ENCODE data around the gene PUDP. TPM values are rescaled to one million over a fixed set of nuclear protein-coding genes. Genes with fewer than 3 reads are reported as not detected.
A peak's percentile ranks its signal among the peaks of the same experiment; 100 is the strongest.

PUDP gene
- total RNA-seq, 2 donors from 2014 or later, result 15.8 to 41.9 TPM

DNA sequence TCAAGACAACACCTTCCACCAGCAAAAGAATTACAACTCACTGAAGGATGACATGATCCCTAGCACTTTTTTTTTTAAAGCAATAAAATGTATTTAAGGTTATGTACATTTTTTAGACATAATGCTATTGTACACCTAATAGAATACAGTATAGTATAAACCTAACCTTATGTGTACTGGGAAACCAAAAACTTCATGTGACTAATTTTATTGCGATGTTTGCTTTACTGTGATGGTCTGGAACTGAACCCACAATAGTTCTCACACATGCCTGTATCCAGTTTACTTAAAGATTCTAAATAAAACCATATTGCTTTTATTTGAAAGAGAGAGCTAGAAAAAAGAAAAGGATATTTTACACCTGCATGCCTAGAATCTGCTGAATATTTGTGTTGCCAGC, 4.9 kb downstream of the PUDP start:
- H3K27ac ChIP-seq, result no peak overlapping the region
- ATAC-seq (no peak), DNase-seq (no peak)
- WGBS, 2 donors, result 94 to 100% methylated on average over 1 of the region's 1 CpG
- peaks cover 19% of the 10 kb centered on the region for H3K4me1 ChIP-seq
- no peaks in the 10 kb centered on the region for H3K9me3 ChIP-seq
- no peaks in the 10 kb centered on the region for H3K36me3 ChIP-seq (replicated peaks in 1 of 2; ENCODE audit: insufficient read depth in 1 of 2, low read depth in 2 of 2)
- intact Hi-C loops (cut with DNase I), result no loop called here
- H3K4me3 ChIP-seq, result no peak overlapping the region
- H3K27me3 ChIP-seq, result no peaks in the 10 kb centered on the region
- TF ChIP-seq, protein P1, sequence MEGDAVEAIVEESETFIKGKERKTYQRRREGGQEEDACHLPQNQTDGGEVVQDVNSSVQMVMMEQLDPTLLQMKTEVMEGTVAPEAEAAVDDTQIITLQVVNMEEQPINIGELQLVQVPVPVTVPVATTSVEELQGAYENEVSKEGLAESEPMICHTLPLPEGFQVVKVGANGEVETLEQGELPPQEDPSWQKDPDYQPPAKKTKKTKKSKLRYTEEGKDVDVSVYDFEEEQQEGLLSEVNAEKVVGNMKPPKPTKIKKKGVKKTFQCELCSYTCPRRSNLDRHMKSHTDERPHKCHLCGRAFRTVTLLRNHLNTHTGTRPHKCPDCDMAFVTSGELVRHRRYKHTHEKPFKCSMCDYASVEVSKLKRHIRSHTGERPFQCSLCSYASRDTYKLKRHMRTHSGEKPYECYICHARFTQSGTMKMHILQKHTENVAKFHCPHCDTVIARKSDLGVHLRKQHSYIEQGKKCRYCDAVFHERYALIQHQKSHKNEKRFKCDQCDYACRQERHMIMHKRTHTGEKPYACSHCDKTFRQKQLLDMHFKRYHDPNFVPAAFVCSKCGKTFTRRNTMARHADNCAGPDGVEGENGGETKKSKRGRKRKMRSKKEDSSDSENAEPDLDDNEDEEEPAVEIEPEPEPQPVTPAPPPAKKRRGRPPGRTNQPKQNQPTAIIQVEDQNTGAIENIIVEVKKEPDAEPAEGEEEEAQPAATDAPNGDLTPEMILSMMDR (IDR thresholded peaks at IDR 0.05), result no peak
- no peak for TF ChIP-seq POLR2A (IDR thresholded peaks at IDR 0.05)

DNA sequence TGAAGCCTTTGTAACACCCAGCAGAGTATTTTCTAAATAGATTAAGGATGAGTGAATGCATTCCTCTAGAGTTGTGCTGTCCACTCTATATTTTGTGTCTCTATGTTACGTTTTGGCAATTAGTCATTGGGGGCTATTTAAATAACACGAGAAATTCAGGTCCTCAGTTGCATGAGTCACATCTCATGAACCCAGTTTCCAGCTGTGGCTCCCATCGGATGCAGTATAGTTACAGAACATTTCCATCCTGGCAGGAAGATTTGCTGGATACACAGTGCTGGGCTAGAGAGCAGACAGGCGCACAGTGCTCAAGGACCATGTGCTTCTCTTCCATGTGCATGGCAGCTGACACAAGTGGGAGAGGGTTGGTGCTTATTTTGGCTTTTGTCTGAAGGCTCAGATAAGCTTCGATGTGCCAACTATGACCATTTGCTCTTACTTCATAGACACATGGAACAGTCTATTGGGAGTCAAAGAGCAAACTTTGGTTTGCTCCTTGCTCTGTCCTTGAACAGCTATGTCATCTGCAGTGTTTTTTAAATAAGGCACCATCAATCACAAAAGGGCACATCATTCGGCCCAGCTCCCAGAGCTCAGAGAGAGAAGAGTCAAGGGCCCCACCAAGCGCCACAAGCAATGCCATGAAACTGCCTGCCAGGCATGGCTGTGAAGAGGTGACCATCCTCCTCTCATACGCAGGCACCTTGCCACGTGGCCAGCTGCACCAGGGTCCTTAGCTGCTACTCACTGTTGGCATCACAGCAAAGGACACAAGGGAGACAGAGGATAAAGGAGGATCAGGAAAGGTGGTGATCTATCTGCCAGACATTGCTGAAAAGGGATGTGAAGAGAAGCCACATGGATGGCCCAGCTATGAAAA, 8.5 kb downstream of the PUDP start:
- Histone ChIP-seq H3K4me1 (no peaks in the 10 kb centered on the region), H3K27me3 (no peaks in the 10 kb centered on the region), H3K36me3 (replicated peaks in 1 of 2; ENCODE audit: insufficient read depth in 1 of 2, low read depth in 2 of 2) (no peaks in the 10 kb centered on the region), H3K27ac (no peak overlapping the region), H3K4me3 (no peak overlapping the region), H3K9me3 (no peaks in the 10 kb centered on the region)
- TF ChIP-seq, protein P1 (IDR thresholded peaks at IDR 0.05), result no peak
- no peak for TF ChIP-seq POLR2A (IDR thresholded peaks at IDR 0.05)
- intact Hi-C loops (cut with DNase I), result no loop called here
- ATAC-seq, result no peak
- DNase-seq, result no peak
- 81 to 84% methylated on average over 6 to 9 of the region's 9 CpGs for WGBS, 2 donors

DNA sequence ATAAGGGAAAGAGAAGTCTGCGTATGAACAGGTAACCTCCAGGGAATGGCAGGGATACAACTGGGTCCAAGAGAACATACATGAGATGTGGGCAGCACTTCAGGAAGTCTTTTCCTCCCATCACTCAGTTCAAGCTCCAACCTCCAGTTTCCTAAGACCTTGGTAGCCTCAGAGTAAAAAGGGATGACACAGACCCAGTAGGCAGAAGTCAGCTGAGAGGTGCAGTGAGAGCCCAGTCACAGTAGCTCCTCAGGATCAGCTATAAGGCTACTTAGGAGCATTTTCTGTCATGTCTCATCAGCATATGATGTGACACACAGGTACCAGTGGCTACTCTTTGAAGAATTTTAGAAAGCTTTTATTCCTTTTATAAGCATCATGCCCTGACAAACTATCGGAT, 13.0 kb downstream of the PUDP start:
- intact Hi-C loops (cut with DNase I), result no loop called here
- Histone ChIP-seq H3K4me3 (no peak overlapping the region), H3K9me3 (no peaks in the 10 kb centered on the region), H3K27me3 (no peaks in the 10 kb centered on the region), H3K27ac (no peak overlapping the region), H3K36me3 (replicated peaks in 1 of 2; ENCODE audit: insufficient read depth in 1 of 2, low read depth in 2 of 2) (no peaks in the 10 kb centered on the region), H3K4me1 (peaks cover 29% of the 10 kb centered on the region)
- DNase-seq (no peak), ATAC-seq (no peak)
- WGBS, 2 donors, result 94 to 100% methylated on average over 2 of the region's 2 CpGs
- TF ChIP-seq, protein P1 (IDR thresholded peaks at IDR 0.05), result no peak
- no peak for TF ChIP-seq POLR2A (IDR thresholded peaks at IDR 0.05)

DNA sequence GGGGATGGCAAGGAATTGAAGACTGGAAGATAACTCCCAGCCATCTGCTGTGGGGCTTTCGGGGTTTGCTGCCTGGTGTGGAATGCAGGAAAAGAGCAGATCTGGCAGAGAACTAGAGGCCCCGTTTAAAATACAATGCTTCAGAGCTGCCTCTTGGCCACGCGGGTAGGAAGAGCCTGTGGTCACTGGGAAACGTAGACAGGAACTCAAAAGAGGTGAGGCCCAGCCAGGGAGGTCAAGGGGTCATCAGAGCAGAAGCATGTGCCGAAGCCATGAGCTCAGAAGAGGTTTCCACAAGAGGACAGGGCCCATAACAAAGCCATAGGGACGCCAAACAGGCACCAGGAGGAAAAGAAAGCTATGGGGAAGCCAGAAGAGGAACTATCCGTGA, 14.9 kb downstream of the PUDP start:
- H3K27me3 ChIP-seq, result no peaks in the 10 kb centered on the region
- no peak for ATAC-seq
- 51 to 60% methylated on average over 8 of the region's 8 CpGs for whole genome bisulfite sequencing, 2 donors
- H3K9me3 ChIP-seq, result no peaks in the 10 kb centered on the region
- H3K4me1 ChIP-seq, result peaks cover 29% of the 10 kb centered on the region
- DNase-seq, result no peak
- H3K36me3 ChIP-seq (replicated peaks in 1 of 2; ENCODE audit: insufficient read depth in 1 of 2, low read depth in 2 of 2), result no peaks in the 10 kb centered on the region
- intact Hi-C loops (cut with DNase I), result no loop called here
- TF ChIP-seq POLR2A (IDR thresholded peaks at IDR 0.05), result no peak
- TF ChIP-seq, protein P1 (IDR thresholded peaks at IDR 0.05), result no peak
- peak overlapping the region; percentile 60 to 79 (median 70) for H3K27ac ChIP-seq
- no peak overlapping the region for H3K4me3 ChIP-seq

Measured in body of pancreas (tissue), 4 donors.